GM12864 (cell line): ENCODE data around the gene FARP2.

Experiments used
- DNase-seq: peaks from one replicate; pipeline ENCODE4 v3.0.0-alpha.2; 2011; ENCODE audit warnings: low read depth
- H3K4me3 ChIP-seq: 2 replicates; pipeline ENCODE4 v1.5.1; 2011; ENCODE audit warnings: mild to moderate bottlenecking, low read depth, low read length, control low read depth
- TF ChIP-seq, protein P1 (sequence below): IDR thresholded peaks from 2 replicates; pipeline ENCODE4 v1.5.1; 2011; ENCODE audit warnings: low read depth, mild to moderate bottlenecking, moderate library complexity, low read length, control low read depth, inconsistent platforms; ENCODE audit errors: missing control alignments

Gene FARP2

GRCh38 chr2:241541564-241542277, 185.6 kb downstream of the FARP2 start:
- TF ChIP-seq, protein P1, sequence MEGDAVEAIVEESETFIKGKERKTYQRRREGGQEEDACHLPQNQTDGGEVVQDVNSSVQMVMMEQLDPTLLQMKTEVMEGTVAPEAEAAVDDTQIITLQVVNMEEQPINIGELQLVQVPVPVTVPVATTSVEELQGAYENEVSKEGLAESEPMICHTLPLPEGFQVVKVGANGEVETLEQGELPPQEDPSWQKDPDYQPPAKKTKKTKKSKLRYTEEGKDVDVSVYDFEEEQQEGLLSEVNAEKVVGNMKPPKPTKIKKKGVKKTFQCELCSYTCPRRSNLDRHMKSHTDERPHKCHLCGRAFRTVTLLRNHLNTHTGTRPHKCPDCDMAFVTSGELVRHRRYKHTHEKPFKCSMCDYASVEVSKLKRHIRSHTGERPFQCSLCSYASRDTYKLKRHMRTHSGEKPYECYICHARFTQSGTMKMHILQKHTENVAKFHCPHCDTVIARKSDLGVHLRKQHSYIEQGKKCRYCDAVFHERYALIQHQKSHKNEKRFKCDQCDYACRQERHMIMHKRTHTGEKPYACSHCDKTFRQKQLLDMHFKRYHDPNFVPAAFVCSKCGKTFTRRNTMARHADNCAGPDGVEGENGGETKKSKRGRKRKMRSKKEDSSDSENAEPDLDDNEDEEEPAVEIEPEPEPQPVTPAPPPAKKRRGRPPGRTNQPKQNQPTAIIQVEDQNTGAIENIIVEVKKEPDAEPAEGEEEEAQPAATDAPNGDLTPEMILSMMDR = no peak
- no peak overlapping the region for H3K4me3 ChIP-seq
- DNase-seq = no peak

- H3K4me3 ChIP-seq = no peak overlapping the region
- DNase-seq = no peak
- TF ChIP-seq, protein P1 = no peak
These were observed 186.2 kb downstream of the FARP2 start for GRCh38 chr2:241542278-241542605.
